ENCODE data around the gene NUS1. TPM values are rescaled to one million over a fixed set of nuclear protein-coding genes. Genes with fewer than 3 reads are reported as not detected.

The NUS1 gene
- total and polyA plus RNA-seq, 2 experiments from 2014 or later, result 34.6 to 69.0 TPM

- TF ChIP-seq ZNF462 (CRISPR knock-in tag; IDR thresholded peaks at IDR 0.05) (no peak), ZNF114 (CRISPR knock-in tag; IDR thresholded peaks at IDR 0.05) (no peak), STAT1 (IDR thresholded peaks at IDR 0.05; ENCODE audit: unreplicated experiment) (no peak), EZH2 (IDR thresholded peaks at IDR 0.05; ENCODE audit: low read depth, unreplicated experiment) (no peak), EZH2phosphoT487 (IDR thresholded peaks at IDR 0.05; ENCODE audit: unreplicated experiment) (no peak), CREB1 (CRISPR knock-in tag; IDR thresholded peaks at IDR 0.05; ENCODE audit: low read depth) (no peak)
- TF ChIP-seq, protein P1, sequence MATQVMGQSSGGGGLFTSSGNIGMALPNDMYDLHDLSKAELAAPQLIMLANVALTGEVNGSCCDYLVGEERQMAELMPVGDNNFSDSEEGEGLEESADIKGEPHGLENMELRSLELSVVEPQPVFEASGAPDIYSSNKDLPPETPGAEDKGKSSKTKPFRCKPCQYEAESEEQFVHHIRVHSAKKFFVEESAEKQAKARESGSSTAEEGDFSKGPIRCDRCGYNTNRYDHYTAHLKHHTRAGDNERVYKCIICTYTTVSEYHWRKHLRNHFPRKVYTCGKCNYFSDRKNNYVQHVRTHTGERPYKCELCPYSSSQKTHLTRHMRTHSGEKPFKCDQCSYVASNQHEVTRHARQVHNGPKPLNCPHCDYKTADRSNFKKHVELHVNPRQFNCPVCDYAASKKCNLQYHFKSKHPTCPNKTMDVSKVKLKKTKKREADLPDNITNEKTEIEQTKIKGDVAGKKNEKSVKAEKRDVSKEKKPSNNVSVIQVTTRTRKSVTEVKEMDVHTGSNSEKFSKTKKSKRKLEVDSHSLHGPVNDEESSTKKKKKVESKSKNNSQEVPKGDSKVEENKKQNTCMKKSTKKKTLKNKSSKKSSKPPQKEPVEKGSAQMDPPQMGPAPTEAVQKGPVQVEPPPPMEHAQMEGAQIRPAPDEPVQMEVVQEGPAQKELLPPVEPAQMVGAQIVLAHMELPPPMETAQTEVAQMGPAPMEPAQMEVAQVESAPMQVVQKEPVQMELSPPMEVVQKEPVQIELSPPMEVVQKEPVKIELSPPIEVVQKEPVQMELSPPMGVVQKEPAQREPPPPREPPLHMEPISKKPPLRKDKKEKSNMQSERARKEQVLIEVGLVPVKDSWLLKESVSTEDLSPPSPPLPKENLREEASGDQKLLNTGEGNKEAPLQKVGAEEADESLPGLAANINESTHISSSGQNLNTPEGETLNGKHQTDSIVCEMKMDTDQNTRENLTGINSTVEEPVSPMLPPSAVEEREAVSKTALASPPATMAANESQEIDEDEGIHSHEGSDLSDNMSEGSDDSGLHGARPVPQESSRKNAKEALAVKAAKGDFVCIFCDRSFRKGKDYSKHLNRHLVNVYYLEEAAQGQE (IDR thresholded peaks at IDR 0.05; ENCODE audit: unreplicated experiment), result no peak
Observed at GRCh38 chr6:117733341-117733740, 58.1 kb downstream of the NUS1 start (continued).
